GM18502 (cell line): ENCODE results near the gene SLC45A3.
"Not testable (repeated sequence)": the region's sequence is repeated elsewhere in the genome, so short reads cannot be mapped to it uniquely, and the experiment has no call there.

Experiments used
- ATAC-seq: cut with Tn5 transposase; IDR thresholded peaks from one replicate; pipeline ENCODE4 v1.9.1; 2021; ENCODE audit warnings: mild to moderate bottlenecking; ENCODE audit not compliant: unreplicated experiment, poor library complexity

Gene SLC45A3, protein sequence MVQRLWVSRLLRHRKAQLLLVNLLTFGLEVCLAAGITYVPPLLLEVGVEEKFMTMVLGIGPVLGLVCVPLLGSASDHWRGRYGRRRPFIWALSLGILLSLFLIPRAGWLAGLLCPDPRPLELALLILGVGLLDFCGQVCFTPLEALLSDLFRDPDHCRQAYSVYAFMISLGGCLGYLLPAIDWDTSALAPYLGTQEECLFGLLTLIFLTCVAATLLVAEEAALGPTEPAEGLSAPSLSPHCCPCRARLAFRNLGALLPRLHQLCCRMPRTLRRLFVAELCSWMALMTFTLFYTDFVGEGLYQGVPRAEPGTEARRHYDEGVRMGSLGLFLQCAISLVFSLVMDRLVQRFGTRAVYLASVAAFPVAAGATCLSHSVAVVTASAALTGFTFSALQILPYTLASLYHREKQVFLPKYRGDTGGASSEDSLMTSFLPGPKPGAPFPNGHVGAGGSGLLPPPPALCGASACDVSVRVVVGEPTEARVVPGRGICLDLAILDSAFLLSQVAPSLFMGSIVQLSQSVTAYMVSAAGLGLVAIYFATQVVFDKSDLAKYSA

DNA sequence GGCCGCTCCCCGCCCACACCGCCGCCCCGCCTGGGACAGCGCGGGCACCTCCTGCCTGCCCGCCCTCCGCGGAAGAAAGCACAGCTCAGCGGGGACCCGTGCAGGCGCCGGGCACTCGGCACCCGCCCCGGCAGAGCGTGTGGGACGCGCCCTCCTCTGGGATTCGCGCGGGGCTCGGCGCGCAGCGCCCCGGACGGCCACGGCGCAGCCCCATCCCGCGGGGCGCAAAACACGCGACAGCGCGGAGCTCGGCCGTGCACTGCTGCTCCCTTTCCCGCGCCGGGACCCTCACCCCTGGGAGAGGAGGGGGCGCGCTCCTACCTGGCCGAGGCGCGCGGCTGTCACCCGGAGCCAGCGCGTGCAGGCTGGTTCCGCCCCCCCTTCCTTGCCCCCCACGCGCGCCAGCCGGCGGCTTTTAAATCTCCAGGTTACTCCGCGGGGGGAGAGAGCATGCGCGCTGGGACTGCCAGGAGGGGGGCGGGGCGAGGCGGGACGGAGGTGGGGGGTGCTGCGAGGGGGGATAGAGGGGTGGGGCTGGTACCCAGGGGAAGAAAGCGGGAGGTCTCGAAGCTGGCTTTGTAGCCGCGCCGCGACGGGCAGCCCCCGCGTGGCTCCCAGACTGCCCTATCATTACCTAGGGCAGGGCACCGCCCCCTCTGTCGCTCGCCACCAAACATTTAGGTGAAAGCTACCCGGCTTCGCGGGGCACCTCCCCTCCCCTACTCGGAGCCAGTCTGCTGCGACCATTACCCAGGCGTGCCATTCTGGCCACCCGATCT lies at the start of gene SLC45A3:
Gene SLC45A3, minus strand, starts transcription at position 437 of the 779 bp plus-strand sequence. CDS start 15,853 bp downstream, outside the sequence.
- ATAC-seq: peak; percentile 61

DNA sequence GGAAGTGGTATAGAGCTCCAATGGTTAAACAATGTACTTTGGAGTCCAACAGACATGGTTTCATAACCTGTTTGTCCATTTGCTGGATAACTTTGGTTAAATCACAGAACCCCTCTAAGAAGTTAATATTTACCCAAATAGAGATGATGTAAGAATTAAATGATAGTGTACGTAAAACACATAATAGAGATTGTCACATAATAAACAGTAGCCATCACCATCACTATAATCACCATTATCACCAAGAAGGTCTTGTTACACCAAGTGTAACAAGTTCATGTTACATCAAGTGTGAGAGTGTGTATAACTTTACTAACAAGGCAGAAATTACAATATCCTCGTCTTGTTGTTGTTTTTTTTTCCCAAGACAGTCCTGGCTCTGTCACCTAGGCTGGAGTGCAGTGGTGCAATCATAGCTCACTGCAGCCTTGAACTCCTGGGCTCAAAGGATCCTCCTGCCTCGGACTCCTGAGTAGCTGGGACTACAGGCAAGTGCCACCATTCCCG lies 46.4 kb upstream of the SLC45A3 start:
- no peak for ATAC-seq

DNA sequence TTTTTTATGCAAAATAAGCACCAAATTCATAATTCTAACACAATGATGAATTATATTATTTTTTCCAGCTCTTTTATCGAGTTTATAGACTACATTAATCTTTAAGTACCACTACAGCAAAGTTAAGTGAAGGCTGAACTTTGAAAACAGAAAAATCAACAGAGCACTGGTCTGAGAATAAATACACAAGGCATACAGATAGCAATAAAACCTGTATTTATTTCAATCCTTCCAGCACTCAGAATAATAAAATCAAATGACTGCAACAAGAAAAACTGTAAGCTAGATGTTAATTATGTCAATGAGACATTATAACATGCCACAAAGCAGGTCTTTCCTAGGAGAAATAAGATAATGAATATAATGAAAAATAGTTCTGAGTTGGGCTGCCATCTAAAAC lies 45.2 kb upstream of the SLC45A3 start:
- no peak for ATAC-seq

DNA sequence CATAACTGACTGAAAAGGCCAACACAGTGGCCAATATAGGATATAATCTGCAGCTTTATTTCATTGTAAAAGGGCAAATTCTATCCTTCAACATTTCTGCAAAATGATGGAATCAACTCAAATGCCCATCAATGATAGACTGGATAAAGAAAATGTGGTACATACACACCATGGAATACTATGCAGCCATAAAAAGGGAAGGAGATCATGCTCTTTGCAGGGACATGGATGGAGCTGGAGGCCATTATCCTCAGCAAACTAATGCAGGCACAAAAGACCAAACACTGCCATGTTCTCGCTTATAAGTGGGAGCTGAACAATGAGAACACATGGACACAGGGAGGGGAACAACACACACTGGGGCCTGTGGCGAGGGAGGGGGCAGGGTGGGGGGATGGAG lies 40.4 kb upstream of the SLC45A3 start:
- ATAC-seq: not testable (repeated sequence)

DNA sequence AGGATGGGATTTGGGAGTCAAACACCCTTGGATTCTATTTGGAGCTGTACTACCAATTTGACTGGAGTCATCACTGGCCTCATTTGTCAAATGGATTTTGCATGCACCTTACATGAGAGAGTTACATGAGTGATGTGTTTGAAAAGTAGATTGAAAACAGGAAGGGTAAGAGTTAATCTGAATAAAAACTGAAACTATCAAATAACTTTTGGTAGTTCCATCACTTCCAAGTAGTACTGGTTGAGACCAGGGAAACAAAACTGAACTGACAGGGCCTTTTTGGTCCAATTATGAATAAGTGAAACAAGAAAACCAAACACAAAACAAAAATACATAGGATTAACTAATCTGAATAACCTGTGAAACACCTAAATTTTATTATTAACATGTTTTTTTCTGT lies 39.5 kb upstream of the SLC45A3 start:
- no peak for ATAC-seq

DNA sequence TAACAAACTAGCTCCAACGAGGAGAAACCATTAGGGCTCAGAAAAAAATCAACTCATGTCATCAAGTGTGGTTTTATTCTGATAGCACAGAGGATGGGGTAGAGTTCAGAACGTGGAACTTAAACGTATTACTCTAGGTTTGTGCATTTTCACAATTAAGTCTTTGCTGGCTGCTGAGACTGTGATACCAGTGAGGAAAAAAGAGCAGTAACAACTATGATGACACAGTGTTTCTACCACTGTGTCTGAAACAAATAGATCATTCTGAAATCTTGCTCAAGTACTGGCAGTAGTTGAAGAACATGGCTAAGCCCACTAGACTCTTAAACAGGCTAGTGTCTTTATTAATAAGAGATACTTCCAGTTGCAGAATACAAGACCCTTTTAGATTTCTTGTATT lies 38.7 kb upstream of the SLC45A3 start:
- ATAC-seq: no peak

DNA sequence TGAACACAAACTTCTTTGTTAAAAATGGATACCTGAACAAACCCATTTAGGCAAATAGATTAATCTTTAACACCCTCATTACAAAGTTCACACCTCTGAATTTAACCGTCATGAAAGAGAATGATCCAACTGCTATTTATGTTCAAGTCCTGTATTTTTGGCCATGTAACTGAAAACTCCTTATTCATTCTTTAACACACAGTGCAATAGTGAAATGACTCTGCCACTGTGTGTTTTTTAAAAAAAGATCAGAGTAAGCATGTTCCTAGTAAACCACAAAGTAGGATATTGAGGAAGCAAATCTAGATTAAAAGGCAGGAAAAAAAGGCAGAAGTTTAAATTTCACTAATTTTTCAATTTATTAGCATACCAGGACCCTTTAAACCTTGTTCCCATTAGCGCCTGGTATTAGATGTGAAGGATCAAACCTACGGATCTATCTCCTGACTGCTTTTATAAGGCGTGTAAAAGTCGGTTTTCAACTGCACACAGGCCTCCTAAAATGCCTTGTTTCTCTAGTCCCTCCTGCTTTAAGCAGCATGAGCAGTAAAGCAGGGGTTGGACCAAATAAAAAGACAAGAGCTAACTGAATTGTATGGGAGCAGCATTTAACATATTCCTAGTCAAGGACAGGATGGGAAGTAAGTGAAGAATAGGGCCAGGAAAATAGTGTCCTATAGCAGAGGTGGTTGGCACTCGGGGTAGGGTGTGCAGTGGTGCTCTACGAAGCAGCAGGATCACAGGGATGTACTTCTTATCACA lies 36.2 kb upstream of the SLC45A3 start:
- ATAC-seq: no peak

DNA sequence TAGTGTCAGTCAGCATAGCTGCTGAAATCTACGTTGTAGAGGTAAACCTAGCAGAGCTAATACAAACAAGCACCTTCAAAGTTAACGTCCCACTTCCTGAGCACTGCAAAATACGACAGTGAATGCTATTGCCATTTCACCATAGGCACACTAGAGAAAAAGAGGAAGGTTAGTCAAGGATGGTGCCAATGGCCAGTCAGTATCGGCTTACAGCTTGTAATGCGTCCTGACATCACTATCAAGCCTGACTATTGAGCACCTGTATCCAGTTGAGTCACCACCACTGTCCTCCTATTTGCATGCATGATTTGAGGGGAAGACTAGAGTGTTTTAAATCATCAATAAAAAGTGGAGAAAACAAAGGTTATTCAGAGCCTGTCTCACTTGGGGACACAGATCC lies 35.3 kb upstream of the SLC45A3 start:
- ATAC-seq: no peak

DNA sequence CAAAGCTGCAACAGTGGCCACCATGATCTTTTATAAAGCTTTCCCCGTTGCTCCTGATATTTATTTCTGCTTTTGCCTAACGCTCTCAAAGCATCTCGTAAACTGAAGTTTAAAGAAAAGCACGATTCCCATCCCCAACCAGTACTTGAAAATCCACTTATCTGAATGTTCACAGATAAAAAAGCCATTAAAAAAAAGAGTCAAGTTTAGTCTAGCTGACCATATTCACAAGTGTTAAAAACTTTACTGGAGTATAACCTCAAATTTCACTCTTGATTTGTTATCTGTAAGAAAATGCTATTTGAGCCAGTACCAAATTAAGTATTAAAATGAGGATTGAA lies 34.6 kb upstream of the SLC45A3 start:
- no peak for ATAC-seq

DNA sequence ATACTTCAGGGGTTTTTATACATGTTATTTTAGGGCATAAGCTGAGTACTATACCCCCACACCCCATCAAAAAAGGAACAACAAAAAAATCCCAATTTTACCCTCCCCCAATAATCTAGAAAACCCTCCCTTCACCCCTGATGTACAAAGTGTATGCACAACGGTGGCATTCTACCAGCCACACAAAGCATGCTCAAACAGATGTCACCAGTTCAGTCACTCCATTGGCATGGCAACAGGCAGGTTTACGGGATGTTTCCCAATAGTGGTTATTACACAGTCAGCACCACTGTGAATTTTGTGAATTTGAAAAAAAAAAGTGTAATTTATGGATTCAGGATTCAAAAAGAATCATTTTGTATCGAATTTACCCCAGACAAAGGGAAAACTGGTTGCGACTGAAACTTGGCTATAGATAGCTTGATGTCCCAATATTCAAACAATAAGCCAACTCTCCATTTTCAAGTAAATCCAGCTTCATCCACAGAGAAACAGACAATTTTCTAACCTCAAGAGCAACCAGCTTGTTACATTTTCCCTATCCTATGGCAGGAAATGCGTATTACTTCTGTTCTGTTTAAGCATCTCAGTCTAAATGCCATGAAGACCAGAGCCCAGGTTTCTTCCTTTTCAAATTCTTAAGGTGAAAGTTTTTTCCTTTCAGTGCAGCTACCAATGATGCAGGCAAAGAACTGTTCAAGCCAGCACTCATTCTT lies 34.0 kb upstream of the SLC45A3 start:
- ATAC-seq: no peak

DNA sequence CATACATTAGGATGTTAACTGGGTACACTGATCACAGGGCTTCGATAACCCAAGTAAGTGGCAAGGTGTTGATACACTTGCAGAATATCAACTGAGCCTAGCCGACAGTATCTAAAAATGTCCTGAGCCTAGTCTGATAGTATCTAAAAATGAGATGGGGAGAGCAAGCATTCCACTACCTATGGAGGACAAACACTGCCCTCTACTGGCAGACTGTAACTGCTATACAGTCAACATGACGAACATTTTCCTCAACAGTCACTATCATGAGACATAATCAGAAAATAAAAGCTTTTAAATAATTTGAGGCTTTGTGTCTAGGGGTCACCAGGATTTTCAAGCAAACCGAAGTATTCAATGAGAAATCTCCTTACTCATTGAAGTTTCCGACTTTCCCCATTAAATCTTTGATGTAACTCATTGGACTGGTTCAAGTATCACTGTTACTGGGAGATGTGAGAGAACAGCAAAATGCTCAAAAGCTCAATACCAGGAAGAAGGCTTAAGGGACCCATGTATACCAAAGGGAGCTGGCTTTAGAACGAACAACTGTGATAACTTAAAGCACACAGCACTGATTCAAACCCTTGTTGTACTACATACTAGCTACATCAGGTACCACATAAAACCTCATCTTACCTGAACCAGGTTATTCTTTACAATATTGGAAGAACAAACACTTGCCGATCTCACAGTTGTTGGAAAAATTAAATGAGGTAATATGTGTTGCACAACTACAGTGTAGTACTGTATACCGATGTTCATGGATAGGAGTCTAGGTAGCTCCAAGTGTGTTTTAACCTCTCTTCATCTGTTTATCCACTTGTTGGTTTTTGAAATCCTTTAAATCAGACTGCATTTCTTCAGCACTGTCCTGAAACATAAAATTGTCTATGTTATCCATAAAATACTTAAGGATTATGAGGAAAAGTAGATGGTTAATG lies 31.1 kb upstream of the SLC45A3 start:
- no peak for ATAC-seq

DNA sequence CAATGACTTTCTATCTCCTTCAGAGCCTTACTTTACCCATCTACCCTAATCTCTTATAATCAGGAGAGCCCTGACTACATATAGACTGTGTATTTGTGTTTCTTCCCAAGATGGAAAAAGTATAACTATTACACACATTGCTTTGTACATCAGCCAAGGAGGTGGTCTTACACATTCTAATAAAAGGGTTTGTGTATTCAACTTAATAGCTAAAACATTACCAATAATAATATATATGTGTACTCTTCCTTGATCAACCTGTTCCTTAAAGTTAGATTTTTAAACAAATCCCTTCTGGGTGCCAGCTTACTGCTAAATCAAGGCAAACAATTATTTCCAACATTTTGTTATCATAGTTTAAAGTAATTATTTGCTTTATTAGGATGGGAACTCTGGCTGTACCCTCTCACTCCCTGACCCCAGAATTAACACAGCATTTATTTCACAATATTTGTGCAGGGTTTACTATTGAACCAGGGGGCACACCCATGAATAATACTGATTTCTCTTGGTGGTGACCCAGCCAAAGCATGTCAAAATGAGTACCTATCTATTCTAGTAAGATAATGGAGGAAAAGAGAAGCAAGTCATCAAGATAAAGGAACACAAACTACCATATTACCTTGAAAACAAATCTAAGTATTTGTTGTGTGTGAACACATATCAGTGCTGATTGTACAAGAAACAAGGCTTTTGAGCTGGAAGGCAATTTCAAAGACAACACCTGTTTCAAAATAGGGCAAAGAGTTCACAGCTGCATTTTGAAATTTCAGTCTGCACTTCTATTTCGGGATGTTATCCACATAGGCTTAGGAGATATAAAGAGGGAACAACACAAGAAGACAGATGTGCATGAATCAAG lies 30.1 kb upstream of the SLC45A3 start:
- no peak for ATAC-seq

DNA sequence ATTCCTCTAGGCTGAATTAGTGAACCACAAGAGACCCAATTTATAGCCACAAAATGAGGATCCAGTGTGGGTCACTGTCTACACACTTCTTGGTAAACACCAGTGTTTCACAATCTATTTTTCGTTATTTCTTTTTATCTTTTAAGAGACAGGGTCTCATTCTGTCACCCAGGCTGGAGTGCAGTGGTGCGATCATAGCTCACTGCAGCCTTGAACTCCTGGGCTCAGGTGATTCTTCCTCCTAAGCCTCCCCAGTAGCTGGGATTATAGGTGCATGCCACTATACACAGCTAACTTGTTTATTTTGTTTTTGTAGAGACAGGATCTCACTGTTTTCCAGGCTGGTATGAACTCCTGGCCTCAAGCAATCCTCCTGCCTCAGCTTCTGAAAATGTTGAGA lies 29.3 kb upstream of the SLC45A3 start:
- no peak for ATAC-seq

DNA sequence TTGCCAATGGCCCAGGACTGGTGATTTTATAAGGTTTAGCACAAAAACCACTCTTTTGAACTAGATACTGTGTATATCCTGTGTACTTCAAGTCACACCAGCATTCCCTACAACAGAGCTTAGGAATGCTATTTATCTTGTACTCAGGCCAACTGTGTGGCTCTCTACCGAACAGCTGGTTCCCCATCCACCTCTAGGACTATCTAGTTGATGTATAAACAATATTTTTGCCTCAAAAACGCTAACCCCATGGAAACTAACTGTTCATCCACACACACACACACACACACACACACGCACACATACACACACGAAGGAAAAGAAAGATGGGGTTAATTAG lies 28.7 kb upstream of the SLC45A3 start:
- ATAC-seq: no peak

DNA sequence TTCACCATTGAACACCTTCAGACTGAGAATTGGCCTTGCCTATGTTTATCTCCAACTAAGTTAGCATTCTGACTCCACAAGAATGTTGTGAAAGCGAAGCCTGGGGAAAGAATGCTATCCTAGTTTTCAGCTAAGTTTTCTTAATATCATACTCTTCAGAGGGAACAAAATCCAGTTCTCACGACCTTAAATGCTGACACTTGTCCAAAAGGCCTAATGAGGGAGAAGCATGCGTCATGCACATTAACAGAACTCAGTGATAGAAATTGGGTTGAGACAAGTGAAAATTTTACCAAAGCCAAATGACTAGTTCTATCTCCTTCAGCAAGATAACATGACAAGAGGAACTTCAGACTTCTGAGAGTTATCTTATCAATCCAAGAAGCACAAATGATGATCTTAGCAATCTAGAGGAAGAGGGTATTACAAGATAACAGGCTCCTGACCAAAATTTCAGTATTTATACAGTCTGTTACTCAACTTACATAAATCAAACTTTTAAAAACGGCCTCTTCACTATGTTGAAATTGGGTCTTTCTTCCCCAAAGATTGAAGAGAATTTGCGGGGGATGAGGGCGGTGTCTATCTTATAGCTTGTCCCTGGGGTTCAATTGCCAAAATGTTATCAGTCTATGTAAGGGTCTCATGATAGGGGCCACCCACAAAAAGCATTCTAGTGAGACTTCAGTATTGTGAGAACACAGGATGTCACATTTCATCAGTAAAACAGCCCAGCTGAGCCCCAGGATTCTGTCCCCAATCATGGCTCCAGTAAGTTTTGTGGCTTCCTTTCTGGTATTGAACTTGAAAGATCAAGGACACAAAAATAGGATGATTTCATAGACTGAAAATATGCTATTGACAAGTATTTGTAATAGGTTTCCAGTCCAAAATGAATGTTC lies 26.5 kb upstream of the SLC45A3 start:
- no peak for ATAC-seq

DNA sequence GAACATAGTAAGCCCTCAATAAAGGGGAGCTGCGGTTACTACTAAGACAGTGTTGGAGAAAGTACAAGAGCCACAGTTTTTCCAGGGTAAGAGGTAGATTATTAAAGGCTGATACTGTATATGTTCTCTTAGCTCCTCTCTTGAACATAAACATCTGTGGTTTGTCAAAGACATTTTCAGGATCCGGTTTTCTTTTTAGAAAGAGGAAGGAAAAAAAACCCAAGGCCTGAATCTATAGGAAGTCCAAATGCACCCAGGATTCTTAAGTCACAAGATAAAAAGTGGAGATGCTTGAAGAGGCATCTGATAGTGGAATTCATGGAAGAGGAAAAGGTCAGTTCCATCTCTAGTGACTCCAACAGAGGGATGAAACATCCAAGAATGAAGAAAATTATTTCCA lies 24.6 kb upstream of the SLC45A3 start:
- ATAC-seq: no peak

DNA sequence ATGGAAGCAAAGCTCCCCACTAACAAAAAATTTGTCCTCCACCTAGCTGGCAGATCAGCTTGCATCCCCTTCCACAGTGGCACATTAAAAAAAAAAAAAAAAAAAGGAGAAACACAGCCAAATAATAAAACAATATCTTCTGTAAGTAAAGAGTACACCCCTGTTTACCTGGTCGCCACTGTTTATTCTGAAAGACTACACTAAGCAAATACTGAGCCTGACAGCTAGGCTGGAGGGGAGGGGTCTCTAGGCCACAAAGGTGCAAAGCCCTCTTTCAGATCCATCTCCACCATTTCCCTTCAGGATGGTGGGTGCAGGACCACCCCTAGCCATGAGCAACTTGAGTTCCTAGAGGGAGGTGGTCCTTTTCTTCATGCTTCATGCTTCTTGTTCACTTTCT lies 22.8 kb upstream of the SLC45A3 start:
- no peak for ATAC-seq
